HG03039 (cell line): ENCODE measurements around the gene TMEM185B.
A peak's percentile ranks its signal among the peaks of the same experiment; 100 is the strongest.
"Not testable (repeated sequence)": the region's sequence is repeated elsewhere in the genome, so short reads cannot be mapped to it uniquely, and the experiment has no call there.

Source experiments
- ATAC-seq: cut with Tn5 transposase; IDR thresholded peaks from one replicate; pipeline ENCODE4 v1.9.1; 2021; ENCODE audit warnings: mild to moderate bottlenecking, moderate library complexity; ENCODE audit not compliant: unreplicated experiment

The TMEM185B gene

GRCh38 chr2:120209427-120210269 lies 13.6 kb downstream of the TMEM185B start:
- ATAC-seq, result no peak

DNA sequence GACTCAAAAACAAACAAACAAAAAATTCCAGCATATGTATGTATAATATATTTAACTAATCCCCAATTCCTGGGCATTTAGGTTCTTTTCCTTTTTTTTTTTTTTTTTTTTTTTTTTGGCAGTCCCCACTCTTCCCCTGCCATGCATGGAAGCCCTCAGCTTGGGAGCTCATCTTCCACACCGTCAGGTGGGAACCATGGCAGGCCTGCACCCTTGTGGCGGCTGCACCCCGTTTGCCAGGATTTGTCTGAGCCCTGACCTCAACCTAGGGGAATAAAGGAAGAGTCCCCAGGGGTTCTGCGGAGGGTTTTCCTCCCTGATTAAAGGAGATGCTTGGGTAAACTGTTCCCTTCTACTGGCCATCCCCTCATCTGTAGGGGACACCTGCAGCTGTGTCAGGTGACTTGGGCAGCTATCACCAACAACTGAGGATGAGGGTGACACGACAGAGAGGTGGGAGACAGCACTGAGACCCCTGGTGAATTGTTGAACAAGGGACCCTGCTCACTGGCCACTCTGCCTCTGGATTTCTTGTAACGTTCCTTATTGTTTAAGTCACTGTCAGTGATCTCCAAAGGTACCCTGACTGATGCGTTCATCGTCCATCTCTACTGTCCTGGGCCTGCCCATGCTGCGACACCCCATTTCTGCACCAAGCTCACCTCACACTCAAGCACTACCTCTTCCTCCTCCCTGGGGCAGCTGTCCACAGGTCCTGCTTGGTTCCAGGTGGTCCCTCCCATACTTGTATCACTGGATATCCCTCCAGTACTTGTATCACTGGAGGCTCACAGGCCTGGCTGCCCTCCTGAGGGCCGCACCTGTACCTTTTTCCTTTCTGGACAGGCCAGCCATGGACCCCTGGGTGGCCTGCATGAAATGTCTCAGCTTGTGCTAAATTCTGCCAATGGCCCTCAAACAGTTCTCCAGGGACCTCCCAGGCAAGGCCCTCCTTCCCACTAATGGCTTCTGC lies 14.5 kb downstream of the TMEM185B start:
- no peak for ATAC-seq

DNA sequence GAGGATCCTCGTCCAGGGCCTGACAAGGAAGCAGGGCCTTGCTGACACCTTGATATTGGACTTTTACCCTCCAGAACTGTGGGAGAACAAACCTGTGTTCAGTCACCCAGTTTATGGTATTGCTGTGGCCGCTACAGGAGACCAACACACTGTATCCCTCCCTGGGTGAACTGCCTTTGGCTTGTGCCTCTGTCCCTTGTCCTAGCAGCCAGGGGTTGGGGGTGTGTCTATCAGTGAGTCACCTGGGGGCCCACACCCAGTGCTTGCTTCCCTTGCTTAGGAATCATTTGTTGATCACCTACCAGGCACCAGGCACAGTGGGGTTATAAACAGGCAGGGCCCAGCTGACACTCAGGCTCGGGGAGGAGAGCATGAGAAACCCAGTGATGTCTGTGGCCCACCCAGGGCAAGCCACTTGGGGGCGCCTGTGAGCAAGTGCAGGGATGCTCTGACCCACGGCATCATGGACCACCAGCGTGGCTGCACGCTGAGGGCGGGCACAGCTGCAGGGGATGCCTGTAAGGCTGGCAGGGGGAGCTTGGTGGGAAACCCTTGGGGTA lies 17.1 kb downstream of the TMEM185B start:
- ATAC-seq, result no peak

DNA sequence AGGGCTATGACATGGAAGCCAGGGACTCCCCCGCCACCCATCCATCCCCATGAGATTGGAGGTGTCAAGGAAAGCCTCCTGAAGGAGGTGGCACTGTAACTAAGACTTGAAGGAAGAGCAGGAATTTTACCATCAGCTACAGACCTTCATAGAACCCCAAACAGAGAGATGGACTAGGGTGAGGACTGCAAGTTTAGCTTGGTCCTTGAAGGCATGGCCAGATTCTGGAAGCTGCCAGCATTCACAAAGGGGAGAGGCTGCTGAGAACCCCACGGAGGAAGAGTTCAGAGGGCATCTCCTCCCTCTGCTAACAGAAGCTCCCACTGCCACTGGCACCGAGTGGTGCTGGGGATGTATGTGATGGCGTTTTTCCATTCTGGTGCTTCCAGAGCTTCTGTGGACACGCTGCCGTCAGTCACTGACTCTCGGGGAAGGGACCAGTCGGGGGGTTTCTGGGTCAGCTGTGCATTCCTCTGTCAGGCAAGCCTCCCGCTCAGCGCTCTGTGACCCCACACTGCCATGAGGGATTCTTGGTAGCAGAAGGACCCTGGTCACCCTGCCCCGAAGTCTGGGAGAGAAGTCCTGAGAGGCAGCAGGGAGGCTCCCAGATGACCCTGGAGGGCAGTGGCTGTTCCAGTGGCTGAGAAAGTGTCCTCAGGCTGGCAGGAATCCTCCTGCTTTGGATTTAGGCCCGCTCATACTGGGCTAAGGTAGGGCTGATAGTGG lies 18.1 kb downstream of the TMEM185B start:
- ATAC-seq, result no peak

DNA sequence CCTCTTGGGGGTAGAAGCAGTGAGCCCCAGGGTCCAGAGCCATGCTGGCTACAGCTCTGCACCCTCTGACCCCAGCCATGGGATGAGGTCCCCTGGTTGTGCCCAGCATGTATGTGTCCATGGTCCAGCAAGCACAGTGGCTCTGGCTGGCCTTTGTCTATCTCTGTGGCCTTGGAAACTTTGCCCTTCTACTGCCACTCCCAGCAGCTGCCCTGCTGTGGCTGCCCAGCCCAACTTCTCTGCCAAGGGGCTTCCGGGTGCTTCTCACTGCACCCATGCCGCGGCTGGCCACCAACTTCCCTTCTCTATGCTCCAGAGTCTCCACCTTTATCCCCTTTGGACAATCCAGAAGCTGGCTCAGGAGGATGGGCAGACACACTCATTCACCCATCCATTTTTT lies 18.8 kb downstream of the TMEM185B start:
- no peak for ATAC-seq

GRCh38 chr2:120204022-120204405 lies 19.2 kb downstream of the TMEM185B start:
- no peak for ATAC-seq

DNA sequence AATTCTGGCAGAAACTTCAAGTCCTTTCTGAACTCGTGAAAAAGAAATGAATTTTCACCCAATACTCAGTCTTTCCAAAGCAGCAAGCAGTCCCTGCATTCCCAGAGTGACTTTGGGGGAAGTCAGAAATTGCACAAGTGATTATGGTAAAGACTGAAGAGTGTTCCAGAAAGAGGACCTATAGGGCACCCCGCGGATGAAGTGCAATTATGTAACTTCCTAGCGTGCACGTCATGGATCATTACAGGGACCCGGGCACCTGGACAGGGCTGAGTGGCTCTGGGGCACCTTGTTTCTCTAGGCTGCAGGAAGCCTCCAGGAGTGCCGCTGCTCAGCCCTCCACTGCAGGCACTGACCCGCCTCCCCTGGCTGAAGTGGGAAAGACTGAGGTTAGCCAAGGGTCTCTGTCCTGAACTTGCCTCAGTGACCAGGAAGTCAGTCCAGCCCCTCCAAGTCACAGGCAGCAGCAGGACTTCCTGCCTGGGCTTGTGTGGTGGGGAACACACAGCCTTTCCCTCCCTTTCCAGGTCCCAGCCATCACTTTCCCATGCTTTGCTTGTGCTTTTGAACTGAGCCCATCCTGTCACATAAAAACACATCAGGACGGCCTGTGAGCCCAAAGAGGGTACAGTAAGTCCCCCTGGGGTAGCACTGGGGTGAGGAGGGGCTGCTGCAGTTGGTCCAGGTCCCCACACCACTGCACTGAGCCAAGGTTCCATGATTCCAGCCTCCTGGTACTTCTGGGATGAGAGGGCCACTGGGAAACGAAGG lies 19.8 kb downstream of the TMEM185B start:
- no peak for ATAC-seq

DNA sequence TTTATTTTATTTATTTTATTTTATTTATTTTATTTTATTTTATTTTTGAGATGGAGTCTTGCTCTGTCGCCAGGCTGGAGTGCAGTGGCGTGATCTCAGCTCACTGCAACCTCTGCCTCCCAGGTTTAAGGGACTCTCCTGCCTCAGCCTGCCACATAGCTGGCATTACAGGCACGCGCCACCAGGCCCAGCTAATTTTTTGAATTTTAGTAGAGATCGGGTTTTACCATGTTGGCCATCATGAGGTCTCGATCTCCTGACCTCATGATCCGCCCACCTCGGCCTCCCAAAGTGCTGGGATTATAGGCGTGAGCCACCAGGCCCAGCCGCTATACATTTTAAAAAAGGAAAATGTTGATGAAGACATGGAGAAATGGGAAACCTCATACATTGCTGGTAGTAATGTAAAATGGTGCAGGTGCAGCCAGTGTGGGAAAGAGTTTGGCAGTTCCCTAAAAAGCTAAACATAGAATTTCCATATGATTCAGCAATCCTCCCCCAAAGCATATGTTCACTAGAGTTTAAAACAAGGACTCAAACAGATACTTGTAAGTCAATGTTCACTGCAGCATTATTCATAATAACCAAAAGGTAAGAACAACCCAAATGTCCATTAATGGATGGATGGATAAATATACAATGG lies 23.3 kb downstream of the TMEM185B start:
- ATAC-seq, result not testable (repeated sequence)

GRCh38 chr2:120195553-120195952 lies 27.6 kb downstream of the TMEM185B start:
- ATAC-seq, result no peak

DNA sequence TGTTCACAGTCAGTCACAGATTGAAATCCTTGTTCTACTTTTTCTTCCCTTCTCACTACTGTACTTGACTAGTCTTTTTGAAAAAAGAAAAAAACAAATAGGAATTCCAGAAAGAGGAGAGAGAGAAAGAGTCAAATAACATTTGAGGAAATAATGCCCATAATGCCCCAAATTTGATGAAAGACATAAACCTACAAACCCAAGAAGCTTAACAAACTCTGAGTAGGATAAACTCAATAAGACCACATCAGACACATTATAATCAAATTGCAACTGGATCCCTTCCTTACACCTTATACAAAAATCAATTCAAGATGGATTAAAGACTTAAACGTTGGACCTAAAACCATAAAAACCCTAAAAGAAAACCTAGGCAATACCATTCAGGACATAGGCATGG lies 30.9 kb downstream of the TMEM185B start:
- no peak for ATAC-seq

DNA sequence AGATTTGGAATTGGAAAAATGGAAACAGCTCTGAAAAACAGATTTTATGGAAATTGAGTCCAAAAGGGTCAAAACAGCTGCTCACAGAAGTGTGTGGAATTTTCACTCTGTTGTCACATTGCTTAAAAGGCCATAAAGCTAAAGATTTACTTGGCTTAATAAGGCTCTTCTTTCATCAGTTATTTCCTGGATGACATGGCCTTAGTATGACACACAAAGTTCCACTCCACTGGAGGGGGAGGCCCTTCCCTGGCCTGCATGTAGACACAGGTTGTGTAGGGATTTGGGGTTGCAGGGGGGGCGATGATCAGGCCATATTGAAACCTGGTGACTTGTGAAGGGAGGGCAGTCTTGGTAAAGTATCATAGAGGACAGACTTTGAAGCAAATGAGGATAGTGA lies 34.0 kb downstream of the TMEM185B start:
- ATAC-seq, result no peak

- ATAC-seq, result no peak
These were observed 41.1 kb downstream of the TMEM185B start for GRCh38 chr2:120182019-120182560.

GRCh38 chr2:120180066-120180465 lies 43.1 kb downstream of the TMEM185B start:
- ATAC-seq, result no peak

- no peak for ATAC-seq
These were observed 43.8 kb downstream of the TMEM185B start for GRCh38 chr2:120179396-120179795.

DNA sequence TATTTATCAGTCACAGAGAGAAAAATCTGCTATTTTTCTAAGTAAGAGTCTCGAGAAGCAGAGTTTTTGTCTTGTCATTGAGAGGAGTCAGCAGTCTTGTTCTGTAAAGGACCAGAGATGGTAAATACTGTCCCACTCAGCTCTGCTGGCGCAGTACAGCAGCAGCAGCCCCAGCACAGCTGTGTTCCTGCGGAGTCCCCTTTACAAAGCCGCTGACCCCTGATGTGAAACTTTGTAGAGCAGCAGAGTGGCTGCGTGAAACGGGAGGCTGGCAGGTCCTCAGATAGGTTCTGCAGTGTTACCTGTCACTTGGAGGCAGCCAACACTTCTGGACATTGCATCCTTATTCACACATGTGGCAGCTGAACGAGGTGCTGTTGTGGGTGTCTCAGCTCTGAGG lies 45.2 kb downstream of the TMEM185B start:
- no peak for ATAC-seq

DNA sequence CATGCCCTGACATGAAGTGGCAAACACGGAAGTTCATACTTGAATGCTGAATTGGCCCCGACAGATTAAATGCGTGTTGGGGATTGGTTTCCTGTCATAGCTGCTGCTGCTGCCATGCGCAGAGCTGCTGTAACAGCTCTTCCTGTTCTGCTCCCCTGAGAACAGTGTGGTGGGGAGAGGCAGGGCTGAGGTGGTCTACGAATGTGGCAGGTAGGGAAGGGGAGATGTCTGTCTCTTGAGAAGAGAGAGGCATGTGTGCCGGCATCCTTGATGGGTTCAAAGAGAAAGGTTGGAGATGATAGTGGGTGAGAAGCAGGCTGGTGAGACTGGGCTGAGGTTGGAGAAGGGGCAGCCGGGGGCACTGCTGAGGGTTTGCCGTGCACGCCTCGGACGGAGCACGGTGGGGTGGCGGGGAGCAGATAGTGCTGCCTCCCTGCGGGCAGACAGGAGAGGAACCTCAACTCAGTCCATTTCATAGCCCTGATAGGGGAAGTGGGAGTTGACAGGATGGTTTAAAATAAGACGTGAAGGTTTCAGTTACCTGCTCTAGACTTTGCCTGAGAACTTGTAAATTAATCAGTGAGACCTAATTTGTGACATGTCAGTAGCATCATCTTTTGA lies 46.1 kb downstream of the TMEM185B start:
- ATAC-seq, result peak; percentile 97

- ATAC-seq, result no peak
These were observed 46.7 kb downstream of the TMEM185B start for GRCh38 chr2:120176526-120176925.

DNA sequence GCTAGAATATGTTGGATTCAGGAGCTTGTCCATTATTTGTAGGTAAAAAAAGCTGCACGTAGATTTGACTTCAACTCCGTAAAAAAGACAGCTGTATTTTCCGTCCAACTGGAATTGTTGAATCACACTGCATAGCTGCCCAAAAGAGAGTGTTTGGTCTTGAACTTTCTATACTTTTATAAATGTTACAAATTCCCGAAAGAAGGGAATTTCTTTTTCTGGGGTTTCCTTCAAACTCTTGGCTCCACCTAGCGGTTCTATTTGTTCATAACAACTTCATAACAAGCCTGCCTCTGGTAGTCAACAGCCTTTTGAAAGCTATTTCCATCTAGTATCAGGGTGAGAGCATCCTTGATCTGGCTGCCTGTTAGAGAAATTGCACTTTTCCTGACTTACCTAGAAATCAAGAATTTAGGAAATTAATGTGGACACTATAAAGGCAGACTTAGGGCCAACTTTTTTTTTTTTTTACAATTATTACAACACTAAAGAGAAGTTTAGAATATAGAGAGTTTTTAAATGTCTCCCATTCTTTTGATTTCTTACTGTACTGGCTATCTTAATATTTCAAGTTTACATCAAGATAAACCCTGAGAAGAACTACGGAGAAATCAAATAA lies 48.1 kb downstream of the TMEM185B start:
- no peak for ATAC-seq
